ENCODE results near the gene GARS1.

DNA sequence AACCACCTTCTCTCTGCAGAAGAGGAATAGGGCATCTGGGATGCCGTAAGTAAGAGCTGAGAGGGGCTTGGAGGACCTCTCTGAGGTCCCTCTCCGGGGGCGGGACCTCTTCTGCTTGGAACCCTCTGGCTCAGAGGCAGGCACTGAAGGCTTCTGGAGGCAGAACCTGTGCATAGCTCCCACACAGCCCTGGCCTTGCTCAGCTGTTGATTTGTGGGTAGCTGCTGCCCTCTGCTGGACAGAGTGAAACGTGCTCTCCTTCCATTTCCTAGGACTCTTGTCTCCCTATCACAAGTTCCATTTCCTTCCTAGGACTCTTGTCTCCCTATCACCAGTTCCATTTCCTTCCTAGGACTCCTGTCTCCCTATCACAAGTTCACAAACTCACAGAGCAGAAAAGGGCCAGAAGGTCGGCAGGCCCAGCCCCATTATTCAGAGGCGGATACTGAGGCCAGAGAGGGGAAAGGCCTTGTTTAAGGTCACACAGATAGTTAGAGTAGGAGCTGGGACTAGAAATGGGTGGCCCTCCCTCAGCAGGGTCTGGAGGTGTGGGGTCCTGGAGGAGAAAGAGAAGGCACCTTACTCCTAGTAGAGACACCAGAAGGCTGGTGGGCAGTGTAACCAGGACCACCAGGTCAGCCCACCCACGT lies 30.3 kb upstream of the GARS1 start:
- TF ChIP-seq, protein P1, sequence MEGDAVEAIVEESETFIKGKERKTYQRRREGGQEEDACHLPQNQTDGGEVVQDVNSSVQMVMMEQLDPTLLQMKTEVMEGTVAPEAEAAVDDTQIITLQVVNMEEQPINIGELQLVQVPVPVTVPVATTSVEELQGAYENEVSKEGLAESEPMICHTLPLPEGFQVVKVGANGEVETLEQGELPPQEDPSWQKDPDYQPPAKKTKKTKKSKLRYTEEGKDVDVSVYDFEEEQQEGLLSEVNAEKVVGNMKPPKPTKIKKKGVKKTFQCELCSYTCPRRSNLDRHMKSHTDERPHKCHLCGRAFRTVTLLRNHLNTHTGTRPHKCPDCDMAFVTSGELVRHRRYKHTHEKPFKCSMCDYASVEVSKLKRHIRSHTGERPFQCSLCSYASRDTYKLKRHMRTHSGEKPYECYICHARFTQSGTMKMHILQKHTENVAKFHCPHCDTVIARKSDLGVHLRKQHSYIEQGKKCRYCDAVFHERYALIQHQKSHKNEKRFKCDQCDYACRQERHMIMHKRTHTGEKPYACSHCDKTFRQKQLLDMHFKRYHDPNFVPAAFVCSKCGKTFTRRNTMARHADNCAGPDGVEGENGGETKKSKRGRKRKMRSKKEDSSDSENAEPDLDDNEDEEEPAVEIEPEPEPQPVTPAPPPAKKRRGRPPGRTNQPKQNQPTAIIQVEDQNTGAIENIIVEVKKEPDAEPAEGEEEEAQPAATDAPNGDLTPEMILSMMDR (conservative IDR thresholded peaks at IDR 0.05; ENCODE audit: low read depth, low read length), result peak; percentile 84
- TF ChIP-seq EZH2 (IDR thresholded peaks at IDR 0.05; ENCODE audit: borderline replicate concordance, low read depth, low read length, poor library complexity, severe bottlenecking), result no peak

All from A673 (cell line).